ENCODE results near the gene FAM3A. TPM values are rescaled to one million over a fixed set of nuclear protein-coding genes. Genes with fewer than 3 reads are reported as not detected.

FAM3A gene
- total RNA-seq, 6 experiments from 2014 or later = 56.9 to 67.8 (median 59.4) TPM

DNA sequence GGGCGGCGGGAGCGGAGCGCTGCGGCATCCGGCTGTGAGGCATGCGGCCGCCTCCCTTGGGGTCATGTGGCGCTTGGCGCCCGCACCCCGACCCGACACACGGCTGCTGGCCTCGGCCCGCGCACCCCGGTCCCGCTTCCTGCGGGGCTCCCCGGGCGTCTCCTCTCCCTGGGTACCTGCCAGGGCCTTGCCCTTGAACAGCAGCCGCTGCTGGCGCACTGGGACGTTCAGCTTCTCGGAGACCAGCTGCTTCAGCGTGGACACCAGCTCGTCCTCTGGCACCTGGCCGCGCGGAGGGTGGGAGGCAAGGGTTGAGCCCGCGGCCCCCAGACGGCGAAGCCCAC lies 30.0 kb downstream of the FAM3A start:
- Mint-ChIP-seq H3K27ac (no peak overlapping the region), H3K4me1 (ENCODE audit: low read depth) (peaks cover 12% of the 10 kb centered on the region), H3K36me3 (ENCODE audit: low read depth) (no peaks in the 10 kb centered on the region; the same call in 1 of the 2 replicates), H3K27me3 (ENCODE audit: insufficient read depth) (no peaks in the 10 kb centered on the region), H3K4me3 (peak overlapping the region; percentile 26), H3K9me3 (no peaks in the 10 kb centered on the region)
- TF ChIP-seq, protein P1, sequence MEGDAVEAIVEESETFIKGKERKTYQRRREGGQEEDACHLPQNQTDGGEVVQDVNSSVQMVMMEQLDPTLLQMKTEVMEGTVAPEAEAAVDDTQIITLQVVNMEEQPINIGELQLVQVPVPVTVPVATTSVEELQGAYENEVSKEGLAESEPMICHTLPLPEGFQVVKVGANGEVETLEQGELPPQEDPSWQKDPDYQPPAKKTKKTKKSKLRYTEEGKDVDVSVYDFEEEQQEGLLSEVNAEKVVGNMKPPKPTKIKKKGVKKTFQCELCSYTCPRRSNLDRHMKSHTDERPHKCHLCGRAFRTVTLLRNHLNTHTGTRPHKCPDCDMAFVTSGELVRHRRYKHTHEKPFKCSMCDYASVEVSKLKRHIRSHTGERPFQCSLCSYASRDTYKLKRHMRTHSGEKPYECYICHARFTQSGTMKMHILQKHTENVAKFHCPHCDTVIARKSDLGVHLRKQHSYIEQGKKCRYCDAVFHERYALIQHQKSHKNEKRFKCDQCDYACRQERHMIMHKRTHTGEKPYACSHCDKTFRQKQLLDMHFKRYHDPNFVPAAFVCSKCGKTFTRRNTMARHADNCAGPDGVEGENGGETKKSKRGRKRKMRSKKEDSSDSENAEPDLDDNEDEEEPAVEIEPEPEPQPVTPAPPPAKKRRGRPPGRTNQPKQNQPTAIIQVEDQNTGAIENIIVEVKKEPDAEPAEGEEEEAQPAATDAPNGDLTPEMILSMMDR (IDR thresholded peaks at IDR 0.05) = no peak
- no peak for DNase-seq

DNA sequence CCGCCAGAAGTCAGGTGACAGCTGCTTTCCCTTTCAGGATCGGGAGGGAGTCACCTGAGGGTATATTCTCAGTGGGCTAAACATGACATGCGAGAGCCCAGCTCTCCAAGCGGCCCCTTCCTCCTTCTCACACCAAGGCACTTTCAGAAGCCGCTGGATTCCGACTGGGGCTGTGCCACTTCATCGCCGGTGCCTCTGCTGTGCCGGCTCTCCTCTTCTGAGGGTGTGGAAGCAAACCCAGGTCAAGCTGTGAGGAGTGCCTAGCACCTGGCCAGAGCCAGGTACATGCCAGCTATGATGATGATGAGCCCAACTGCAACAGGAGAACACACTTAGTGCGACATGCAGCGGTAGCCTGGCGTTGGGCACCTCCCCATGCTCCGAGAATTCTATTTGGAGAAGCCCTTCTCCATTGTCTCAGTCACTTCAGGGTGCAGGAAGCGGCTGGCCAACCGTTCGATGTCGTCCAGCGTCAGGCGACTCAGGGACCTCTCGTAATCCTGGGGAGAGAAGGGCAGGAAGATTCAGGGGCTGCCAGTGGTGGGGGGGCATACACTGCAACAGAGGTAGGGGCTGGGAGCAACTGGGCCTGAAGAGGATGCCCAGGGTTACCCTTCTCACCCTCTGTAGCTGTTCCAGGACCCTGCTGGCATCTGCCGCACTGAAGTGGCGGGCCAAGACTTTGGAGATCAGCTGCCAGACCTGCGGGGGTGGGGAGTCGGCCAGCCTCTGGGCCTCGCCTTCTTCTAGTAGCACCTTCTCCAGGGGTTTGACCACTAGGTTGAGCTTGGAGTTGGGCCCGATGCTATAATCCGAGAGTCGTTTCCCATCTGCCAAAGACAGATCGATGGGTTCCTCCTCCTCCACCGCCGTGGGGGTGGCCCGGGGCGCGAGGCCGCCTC lies 30.6 kb downstream of the FAM3A start:
- Mint-ChIP-seq H3K27ac (peak overlapping the region; percentile 33; the same call in 1 of the 2 replicates), H3K36me3 (ENCODE audit: low read depth) (no peaks in the 10 kb centered on the region; the same call in 1 of the 2 replicates), H3K9me3 (no peaks in the 10 kb centered on the region), H3K27me3 (ENCODE audit: insufficient read depth) (no peaks in the 10 kb centered on the region), H3K4me1 (ENCODE audit: low read depth) (peaks cover 12% of the 10 kb centered on the region), H3K4me3 (peak overlapping the region; percentile 72)
- TF ChIP-seq, protein P1 (IDR thresholded peaks at IDR 0.05) = no peak
- no peak for DNase-seq

DNA sequence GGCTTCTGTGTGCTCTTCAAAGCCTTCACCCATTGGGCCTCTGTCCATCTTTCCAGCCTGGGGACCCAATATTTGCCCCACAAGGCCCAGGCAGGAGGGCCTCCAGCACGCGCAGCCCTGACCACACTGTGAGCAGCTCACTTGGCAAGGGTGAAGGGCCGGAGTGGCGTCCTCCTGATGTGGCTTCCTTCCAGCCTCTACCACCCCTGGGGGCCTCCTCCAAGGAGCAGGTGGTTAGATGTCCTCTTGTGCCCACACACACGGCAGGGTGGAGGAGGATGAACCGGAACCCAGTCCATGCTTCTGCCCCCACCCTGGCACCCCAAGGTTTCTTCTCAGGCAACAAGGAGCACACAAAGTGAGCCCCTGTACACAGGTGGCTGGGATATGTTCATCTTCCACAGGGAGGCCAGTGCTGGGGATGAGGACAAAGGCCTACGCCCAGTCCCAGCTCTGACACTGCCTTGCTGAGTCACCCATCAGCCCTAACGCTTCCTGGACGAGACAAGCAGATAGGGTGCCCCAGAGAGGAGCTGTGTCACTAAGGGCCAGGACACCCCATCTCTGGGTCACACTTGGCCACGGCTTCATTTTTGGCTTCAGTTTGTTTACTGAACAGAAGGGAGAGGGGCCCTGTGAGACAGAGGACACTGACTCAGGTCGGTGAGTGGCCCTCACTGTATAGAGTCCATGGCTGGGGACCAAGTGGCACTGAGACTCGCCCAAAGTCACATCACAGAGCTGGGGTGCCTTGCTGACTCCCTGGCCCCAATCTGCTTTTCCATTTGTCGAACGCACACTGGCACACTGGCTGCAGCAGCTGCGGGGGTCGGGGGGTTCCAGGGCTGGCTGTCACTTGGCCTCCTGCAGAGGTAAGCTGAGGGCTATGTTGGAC lies 31.5 kb downstream of the FAM3A start:
- DNase-seq = peak; percentile 24
- H3K4me3 Mint-ChIP-seq = peak overlapping the region; percentile 72; the same call in 1 of the 2 replicates
- H3K27ac Mint-ChIP-seq = peak overlapping the region; percentile 46
- H3K36me3 Mint-ChIP-seq (ENCODE audit: low read depth) = no peaks in the 10 kb centered on the region; the same call in 1 of the 2 replicates
- H3K4me1 Mint-ChIP-seq (ENCODE audit: low read depth) = peaks cover 7% of the 10 kb centered on the region
- no peaks in the 10 kb centered on the region for H3K27me3 Mint-ChIP-seq (ENCODE audit: insufficient read depth)
- TF ChIP-seq, protein P1 (IDR thresholded peaks at IDR 0.05) = no peak
- no peaks in the 10 kb centered on the region for H3K9me3 Mint-ChIP-seq

DNA sequence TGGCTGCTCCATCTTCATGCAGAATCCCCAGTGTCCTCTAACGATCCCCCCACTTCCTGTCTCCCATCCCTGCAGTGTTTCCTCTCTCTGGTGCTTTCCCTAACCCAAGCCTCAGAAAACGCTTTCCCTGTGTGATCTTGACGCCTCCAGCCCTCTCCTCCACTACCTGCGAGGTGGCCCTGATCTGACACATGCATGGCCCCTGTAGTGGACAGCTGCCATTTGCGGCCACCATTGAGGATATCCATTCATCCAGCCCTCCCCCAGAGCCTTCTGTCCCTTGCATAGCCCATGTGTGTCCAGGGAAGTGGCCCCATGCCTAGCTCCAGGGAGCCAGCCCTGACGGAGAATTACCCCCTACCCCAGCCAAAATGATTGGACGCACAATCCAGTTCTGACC lies 32.7 kb downstream of the FAM3A start:
- TF ChIP-seq, protein P1 (IDR thresholded peaks at IDR 0.05) = no peak
- DNase-seq = no peak
- H3K4me3 Mint-ChIP-seq = no peak overlapping the region
- H3K36me3 Mint-ChIP-seq (ENCODE audit: low read depth) = no peaks in the 10 kb centered on the region; the same call in 1 of the 2 replicates
- H3K27me3 Mint-ChIP-seq (ENCODE audit: insufficient read depth) = no peaks in the 10 kb centered on the region
- H3K4me1 Mint-ChIP-seq (ENCODE audit: low read depth) = 0 out of 2 replicates have a peak, but pooled peaks cover 6% of the 10 kb centered on the region
- no peak overlapping the region for H3K27ac Mint-ChIP-seq
- no peaks in the 10 kb centered on the region for H3K9me3 Mint-ChIP-seq

DNA sequence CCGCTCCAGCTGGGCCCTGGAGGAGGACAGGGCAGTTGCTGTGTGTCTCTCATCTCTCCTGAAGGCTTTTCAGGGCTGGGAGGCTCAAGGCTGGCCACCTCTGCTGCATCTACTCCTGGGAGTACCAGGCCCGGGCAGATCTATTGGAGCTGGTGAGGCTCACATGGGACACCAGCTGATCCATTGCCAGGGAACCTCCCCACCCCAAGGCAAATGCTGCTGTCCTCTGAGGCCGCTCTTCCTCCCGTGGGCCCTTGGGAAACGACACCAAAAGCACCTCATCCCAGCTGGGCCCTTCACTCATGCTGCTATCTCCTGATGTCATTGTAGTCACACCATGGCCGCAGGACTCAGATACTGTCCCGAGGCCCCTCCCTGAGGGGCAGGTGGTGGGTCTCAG lies 33.2 kb downstream of the FAM3A start:
- 0 out of 2 replicates have a peak, but pooled peaks cover 6% of the 10 kb centered on the region for H3K4me1 Mint-ChIP-seq (ENCODE audit: low read depth)
- no peak for DNase-seq
- no peak overlapping the region for H3K27ac Mint-ChIP-seq
- H3K9me3 Mint-ChIP-seq = no peaks in the 10 kb centered on the region
- H3K27me3 Mint-ChIP-seq (ENCODE audit: insufficient read depth) = no peaks in the 10 kb centered on the region
- TF ChIP-seq, protein P1 (IDR thresholded peaks at IDR 0.05) = no peak
- no peak overlapping the region for H3K4me3 Mint-ChIP-seq
- H3K36me3 Mint-ChIP-seq (ENCODE audit: low read depth) = no peaks in the 10 kb centered on the region; the same call in 1 of the 2 replicates

Data from HFFc6 (cell line).